HG02870 (cell line): Measurements from ENCODE around the gene RAD50.

Source experiments
- ATAC-seq: cut with Tn5 transposase; IDR thresholded peaks from one replicate; pipeline ENCODE4 v1.9.1; 2021; ENCODE audit warnings: mild to moderate bottlenecking, moderate library complexity; ENCODE audit not compliant: unreplicated experiment

Gene RAD50

DNA sequence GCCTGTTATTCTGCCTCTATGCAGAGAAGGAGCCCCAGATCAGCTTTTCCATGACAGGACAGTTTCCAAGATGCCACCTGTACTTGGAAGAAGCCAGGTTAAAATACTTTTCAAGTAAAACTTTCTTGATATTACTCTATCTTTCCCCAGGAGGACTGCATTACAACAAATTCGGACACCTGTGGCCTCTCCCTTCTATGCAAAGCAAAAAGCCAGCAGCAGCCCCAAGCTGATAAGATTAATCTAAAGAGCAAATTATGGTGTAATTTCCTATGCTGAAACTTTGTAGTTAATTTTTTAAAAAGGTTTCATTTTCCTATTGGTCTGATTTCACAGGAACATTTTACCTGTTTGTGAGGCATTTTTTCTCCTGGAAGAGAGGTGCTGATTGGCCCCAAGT, 116.7 kb downstream of the RAD50 start:
- ATAC-seq, result no peak

DNA sequence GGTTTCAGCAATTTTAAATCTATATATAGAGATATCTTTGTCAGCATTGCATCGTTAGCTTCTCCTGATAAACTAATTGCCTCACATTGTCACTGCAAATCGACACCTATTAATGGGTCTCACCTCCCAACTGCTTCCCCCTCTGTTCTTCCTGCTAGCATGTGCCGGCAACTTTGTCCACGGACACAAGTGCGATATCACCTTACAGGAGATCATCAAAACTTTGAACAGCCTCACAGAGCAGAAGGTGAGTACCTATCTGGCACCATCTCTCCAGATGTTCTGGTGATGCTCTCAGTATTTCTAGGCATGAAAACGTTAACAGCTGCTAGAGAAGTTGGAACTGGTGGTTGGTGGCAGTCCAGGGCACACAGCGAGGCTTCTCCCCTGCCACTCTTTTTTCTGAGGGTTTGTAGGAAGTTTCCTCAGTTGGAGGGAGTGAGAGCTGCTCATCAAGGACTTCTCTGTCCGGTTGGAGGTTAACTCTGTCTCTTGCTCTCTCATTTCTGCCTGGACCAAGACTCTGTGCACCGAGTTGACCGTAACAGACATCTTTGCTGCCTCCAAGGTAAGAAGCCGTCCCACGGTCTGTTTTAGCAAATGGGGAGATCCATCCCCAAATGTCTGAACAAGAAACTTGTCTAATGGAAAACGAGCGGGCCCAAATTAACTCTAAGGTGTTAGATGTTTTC, 117.3 kb downstream of the RAD50 start, which contains the start of gene IL4:
IL4 (plus strand) TSS at position 51 of the 692 bp plus-strand sequence; CDS start at position 113, 62 bp downstream.
- no peak for ATAC-seq

DNA sequence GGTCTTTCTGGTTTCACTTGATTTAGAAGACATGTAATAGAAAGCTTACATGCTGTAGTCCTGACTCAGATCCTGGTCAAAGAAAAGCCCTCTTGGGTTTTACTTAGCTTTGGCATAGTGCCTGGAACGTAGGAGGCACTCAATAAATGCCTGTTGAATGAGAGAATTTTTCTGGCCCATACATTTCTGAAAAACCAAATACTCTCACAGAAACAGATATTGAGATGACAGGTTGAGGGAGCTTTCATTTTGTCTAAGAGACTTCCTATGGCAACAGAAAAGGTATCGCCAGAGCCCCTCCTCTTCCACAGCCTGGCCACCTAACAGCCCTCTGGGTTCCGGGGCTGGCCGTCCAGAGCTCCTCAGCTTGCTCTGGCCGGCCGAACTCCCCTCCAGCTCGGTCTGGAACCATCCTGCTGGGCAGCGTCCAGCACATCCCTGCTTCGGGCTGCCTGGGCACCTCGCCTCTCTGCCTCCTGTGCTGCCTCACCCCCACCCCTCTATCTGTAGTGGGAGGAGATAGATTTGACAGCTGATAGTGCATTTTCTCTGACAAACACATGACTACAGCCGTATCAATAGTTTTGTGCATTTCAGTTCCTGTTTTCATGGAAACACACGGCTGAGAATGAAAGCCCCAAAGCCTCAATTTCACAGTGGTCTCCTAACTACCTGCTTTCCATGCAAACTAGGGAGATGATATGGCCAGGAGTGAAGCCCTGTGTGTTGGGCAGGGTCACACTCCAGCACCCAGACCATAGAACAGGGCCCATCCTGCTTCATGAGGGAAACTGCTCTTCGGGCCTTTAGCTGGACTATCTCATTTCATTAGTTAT, 118.1 kb downstream of the RAD50 start:
- ATAC-seq, result peak; percentile 78

DNA sequence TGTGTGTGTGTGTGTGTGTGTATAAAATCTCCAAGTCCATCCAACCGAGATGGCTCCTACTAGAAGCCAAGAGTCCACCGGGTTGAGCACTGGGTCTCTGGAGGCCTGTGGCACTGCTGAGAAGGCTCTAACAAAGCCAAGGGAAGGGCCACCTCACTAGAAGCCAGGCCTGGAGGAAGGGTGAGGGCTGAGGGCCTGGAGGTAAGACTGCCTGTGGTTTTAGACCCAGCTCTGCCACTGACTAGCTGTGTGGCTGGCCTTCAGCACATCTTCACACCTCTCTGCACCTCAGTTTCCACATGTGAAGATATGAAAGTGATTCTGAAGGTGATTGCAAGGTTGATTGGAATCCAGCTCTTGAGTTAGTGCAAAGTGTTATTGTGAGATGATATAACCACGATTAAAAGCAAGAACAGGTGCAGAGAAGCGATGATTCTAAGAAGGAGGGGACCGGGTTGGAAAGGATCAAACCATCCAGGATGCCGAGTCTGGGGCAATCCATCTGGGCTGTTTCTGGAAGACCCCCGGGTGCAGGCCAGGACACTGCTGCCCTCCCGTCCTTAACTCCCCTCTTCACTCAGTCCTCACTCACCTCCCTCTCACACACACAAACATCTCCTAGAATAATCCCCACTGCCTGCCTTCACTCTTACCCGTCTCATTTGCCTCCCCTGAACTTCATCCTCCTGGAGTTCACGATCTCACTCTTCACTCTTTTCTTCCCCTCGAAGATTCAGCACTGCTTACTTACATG, 119.3 kb downstream of the RAD50 start:
- no peak for ATAC-seq

DNA sequence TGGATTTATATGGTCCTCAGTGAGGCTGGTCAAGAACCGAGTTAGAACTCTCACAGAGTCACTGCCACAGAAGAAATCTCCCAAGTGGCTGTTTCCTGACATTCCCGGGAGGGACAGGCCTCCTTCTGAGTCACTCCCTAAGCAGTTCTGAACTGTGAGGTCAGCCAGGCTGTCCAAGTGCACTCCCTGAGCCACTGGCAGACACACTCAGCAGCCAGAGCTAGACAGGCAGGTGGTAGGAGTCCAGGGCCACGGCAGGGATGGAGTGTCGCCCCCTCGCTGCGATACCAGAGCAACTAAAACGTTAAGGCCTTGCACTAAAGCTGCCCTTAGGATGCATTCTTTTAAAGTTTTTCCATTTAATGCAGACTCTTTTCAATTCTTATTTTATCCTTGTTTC, 120.4 kb downstream of the RAD50 start:
- ATAC-seq, result no peak

DNA sequence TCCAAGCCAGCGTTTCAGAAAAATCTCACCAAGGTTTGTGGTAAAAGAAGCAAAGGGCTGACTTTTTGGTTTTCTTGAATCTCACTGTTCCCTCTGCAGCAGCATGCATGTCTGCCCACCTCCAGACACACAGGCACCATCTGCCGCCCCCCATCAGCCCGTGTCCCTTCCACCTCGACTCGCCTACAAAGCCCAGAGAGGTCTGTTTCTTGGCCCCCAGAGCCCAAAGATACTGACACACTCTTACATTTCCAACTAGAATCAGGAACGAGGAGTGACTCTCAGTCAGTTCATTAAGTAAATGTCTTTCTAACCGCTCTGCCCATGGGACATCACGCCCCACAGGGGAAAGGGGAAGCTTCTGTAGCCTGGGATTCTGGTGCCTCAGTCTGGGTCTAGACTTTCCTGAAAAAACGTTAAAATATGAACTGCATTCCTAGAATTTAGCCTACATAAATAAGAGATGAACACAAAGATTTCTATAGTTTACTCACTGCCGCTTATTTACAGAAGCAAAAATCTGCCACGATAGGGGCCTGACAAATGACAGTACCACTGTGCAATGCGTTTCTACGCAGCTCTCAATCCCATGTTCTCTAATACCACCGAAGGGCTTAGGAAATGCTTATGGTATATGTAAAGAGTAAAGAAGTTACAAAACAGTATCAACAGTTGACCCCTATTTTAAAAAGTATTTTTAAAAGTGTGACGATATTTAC, 121.1 kb downstream of the RAD50 start:
- ATAC-seq, result no peak

DNA sequence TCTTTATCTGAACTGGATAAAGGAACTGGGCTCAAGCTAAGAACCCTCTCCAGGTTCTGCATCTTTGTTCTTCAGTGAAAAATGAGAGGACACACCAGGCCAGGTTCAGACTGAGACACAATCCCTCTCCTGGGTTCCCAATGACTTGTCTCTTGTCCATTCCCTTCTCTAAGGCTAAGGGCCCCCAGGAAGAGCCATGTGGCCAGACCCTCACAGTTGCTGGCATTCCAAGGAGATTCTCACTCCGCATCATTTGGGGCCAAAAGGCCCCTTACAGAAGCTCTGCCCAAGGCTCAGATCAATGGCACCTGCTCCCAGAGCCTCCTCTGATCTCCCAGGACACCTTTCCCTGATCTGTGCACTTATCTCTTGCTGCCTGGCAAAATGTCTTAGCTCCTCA, 122.0 kb downstream of the RAD50 start:
- ATAC-seq, result no peak

DNA sequence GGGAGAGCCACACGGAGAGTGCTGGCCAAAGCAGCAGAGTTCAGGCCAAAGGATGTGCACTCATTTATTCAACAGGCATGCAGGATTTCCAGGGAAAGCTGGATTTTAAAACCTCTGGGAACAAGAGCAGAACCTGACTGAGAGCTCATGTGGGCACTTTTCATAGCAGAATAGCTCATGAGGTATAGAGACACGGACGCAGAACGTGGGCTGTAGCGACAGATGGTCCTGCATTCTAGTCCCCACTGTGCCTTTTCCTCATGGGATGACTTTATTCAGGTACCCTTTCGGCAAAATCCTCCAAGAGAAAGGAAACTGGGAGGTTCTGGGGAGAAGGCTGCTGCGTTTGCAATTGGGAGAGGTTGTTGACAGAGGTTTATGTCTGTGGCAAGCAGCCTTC, 122.4 kb downstream of the RAD50 start:
- no peak for ATAC-seq

DNA sequence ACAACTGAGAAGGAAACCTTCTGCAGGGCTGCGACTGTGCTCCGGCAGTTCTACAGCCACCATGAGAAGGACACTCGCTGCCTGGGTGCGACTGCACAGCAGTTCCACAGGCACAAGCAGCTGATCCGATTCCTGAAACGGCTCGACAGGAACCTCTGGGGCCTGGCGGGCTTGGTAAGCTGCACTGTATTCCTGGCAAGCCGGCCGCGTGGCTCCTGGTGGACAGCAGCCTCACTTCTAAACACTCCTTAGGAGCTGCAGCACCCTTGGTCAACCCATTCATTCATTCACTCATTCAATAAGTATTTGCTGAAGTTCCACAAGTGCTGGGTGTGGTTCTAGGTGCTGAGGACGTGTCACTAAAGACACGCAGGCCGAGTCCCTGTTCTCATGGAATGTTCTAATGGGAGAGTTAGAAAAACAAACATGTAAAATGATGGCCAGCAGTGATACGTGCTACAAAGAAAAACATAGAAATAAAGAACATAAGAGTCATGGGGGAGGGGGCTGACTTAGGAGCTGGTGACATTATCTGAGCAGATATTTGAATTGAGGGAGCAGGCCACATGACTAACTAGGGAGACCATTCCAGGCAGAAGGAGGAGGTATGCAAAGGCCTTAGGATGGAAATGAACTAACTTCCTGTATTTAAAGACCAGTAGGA, 123.1 kb downstream of the RAD50 start:
- no peak for ATAC-seq

DNA sequence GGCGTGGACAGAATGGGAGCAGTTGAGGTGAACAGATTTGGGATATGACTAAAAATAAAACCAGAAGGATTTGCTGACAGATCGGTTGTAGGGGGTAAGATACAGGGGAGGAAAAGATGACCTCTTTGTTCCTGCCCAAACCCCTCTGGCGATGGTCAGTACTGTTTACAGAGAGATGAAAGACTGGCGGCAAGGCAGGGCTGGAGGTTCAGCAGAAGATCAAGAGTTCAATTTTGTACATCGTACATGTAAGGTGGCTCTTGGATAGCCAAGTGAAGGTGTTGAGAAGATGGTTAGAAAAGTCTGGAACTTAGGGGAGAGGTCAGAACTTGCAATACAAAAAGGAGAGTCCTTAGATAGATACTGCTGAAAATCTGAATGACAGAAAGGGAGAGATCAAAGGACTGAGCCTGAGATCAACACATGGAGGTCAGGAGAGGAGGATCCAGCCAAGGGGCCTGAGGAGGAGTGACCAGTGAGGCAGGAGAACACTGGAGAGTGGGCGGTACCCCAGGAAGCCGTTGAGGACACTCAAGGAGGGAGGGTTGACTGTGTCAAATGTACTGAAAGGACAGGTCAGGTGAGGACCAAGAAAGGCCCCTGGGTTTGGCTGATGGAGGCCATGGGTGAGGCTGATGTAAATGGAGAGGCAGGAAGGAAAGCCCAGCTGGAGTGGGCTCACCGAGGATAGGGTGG, 124.2 kb downstream of the RAD50 start:
- no peak for ATAC-seq

DNA sequence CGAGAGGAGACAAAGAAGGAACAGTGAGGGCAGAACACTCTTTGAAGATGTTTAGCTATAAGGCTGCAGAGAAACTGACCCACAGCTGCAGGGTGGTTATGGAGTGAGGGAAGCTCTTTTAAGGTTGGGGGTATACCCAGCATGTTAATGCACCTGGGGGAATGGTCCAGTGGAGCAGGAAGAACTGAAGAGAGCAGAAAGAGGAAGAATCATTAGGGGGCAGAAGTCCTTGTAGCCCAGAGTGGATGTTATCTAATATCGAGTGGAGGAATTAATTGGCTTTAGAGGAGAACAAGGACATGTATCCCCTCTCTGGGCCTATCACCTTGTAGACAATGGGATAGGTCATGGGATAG, 124.7 kb downstream of the RAD50 start:
- ATAC-seq, result no peak

DNA sequence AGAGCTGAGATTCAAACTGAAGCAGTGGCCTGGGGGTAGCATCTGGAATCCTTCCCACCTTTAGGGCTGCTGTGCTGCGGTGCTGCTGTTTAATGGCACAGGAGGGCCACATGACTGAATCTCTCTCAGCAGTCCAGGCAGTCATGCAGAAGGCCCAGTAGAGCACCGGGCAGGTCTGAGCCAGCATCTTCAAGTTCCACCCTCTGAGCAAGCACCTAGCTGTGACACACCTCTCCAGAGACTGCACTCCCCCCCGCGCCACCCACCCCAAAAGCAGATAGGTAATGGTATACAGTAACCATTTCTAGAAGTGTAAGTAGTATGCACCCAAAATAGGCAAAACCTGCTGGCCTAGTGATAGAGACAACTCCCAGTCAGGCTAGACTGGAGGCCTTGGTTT, 125.2 kb downstream of the RAD50 start:
- no peak for ATAC-seq

DNA sequence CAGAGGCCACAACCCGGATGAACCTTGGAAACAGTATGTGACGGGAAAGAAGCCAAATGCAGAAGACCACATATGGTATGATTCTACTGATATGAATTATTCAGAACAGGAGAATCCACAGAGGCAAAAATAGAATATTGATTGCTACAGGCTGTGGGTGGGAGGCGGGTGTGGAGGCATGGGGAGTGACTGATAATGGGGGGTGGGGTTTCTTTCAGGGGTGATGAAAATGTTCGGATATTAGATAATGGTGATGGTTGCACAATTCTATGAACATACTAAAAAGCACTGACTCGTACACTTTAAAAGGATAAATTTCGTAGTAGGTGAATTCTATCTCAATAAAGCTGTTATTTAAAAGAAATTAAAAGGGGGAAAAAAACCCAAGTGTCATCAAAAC, 127.7 kb downstream of the RAD50 start:
- ATAC-seq, result no peak

DNA sequence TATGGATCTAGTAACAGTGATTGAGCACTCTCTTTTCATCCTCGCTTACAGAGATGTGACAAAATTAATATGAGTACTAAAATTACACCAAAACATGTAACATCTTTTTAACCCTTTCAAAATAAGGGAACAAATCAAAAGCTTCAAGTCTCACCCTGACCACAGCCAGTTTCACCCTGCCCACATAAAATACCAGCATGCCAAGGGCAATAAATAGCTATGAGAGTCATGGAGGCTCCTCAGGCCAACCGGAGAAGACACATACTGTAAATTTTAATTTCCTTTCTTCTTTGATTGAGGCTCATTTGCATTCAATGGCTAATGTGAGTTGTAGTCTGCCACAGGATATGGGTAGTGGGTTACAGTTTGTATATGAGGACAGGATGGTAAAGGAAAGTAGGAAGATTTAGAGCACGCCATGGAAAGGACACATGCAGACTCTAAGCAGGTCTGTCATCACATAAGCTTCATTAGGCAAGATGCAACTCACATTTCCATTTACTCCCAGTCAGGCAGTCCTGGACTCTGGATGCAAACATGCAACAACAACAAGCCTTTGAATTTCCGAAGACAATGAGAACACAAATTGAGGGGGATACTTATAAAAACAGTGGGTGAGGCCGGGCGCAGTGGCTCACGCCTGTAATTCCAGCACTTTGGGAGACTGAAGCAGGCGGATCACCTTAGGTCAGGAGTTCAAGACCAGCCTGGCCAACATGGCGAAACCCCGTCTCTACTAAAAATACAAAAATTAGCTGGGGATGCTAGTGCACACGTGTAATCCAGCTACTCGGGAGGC, 128.3 kb downstream of the RAD50 start:
- ATAC-seq, result no peak

DNA sequence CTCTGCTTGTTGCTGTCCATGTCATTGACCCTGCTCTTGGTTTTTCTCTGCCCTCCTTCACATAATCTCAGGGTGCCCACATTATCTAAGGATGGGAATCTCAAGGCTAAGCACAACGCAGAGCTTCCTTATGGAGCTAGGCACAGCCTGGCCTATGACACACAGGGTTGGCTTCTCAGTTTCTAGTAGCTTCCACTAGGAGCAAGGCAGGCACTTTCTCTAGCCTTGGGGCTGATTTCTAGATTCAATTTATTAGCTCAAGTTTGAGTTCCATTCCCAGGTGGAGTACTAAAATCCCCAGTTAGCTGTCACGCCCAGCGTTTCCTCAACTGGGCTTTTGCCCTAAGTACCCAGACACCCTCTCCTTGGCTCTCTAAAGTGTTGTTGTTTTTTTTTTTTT, 129.4 kb downstream of the RAD50 start:
- ATAC-seq, result no peak

DNA sequence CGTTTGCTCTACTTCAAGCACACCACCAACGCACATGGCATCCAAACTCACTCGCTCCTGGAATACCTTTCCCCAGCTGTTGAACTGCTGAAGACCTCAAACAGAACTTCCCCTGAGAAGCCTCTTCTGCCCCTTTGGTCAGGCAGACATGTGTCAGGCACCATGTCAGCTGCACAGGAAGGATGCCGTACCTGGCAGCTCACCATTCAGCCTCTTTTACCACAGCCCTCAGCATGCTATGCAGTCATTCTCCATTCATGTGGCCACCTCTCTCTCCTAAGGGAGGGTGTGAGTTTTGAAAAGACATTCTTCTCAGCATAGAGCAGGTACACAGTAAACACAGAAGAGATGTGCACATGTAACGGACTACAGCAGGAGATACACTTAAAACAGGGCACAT, 131.2 kb downstream of the RAD50 start:
- ATAC-seq, result no peak

DNA sequence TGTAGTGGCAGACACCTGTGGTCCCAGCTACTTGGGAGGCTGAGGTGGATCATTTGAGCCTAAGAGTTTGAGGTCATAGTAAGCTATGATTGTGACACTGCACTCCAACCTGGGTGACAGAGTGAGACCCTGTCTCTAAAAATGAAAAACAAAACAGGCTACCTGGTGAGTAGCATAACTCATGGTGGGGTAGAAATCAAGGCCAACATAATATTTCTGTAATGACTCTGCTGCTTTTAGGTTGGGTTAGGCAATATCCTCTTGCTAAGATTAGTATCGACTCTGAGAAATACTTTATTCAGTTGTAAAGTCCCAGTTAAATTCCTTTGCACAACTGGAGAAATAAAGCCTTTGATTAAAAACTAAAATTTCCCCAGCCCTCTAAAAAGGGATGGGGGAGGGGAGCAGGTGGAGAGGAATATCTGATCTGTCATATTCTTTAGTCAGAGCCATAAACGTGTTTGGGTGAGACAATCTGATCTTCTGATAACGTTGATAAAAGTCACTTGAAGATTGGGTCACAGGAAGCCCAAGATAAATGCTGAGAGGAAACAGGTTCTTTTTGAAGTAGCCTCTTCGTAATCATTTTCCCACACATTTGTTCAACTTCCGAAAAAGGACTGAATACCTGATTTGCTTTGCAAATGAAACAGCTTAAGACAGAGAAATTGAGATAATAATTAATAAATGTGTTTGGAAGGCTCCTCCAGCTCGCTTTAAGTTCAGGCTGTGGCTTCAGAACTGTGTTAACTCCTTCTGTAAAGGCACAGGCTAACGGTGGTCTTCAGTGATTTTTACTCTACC, 132.0 kb downstream of the RAD50 start:
- ATAC-seq, result no peak

DNA sequence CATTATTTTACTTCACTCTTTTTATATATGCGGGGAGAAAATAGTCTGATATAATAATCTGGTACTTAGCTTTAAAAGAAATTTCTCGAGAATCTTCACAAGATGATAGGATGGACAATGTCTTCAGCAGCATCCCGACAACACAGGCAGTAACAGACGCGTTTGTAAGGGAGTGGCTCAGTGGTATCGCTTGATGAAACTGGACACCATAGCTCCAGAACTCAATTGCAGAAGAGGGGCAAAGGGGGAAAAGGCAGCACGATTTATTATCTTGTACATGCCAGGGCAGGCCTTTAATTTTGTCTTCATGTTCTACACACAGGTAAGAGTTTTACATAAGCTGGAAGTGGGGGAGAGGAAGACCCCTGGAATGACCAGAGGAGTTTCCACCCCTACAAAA, 132.7 kb downstream of the RAD50 start:
- ATAC-seq, result no peak
